IMR-90 (cell line): ENCODE data around the gene HTR3A. TPM values are rescaled to one million over a fixed set of nuclear protein-coding genes. Genes with fewer than 3 reads are reported as not detected.

ENCODE experiments used
- ATAC-seq: fragments of 200-7000 bp; cut with Tn5 transposase; 2 replicates; pipeline ENCODE4 v1.9.1; 2020; ENCODE audit warnings: low read depth, mild to moderate bottlenecking, moderate library complexity
- BruUV-seq: library from RNA; stranded (reverse); fragments of 400-500 nt; replicated peaks from 2 replicates; lab custom pipeline; 2021; lab: Mats Ljungman, UMichigan
- CTCF ChIA-PET: fragments of 300-600 bp; formaldehyde crosslinking; extraction: SDS; loops from one replicate; lab custom pipeline; 2021; ENCODE audit warnings: antibody characterized with exemption; lab: Yijun Ruan, JAX
- POLR2A ChIA-PET: fragments of 300-600 bp; sonication (Branson Sonifier 250); formaldehyde crosslinking; loops from one replicate; lab custom pipeline; 2022; ENCODE audit warnings: antibody characterized with exemption; ENCODE audit not compliant: unreplicated experiment; lab: Charles Lee
- DNase-seq: peaks from one replicate; pipeline ENCODE4 v3.0.0; 2013
- H2AFZ ChIP-seq: replicated peaks from 2 replicates; pipeline ENCODE3; 2013; ENCODE audit warnings: low read length, mild to moderate bottlenecking; ENCODE audit not compliant: poor library complexity
- H2AK5ac ChIP-seq: 2 replicates; pipeline ENCODE4 v1.6.1; 2013; ENCODE audit warnings: low read depth, low read length, inconsistent platforms
- H2AK9ac ChIP-seq: replicated peaks from 2 replicates; pipeline ENCODE3; 2013; ENCODE audit warnings: mild to moderate bottlenecking, low read depth, low read length, moderate library complexity; ENCODE audit not compliant: poor library complexity
- H2BK120ac ChIP-seq: 2 replicates; pipeline ENCODE4 v1.6.1; 2013; ENCODE audit warnings: low read depth, low read length, inconsistent platforms
- H2BK15ac ChIP-seq: 3 replicates; pipeline ENCODE4 v1.6.1; 2013; ENCODE audit warnings: low read depth, low read length, inconsistent platforms
- H2BK20ac ChIP-seq: 2 replicates; pipeline ENCODE4 v1.6.1; 2013; ENCODE audit warnings: low read depth, mild to moderate bottlenecking, inconsistent platforms, low read length, moderate library complexity
- H2BK5ac ChIP-seq: 2 replicates; pipeline ENCODE4 v1.6.1; 2013; ENCODE audit warnings: mild to moderate bottlenecking, low read depth, low read length, inconsistent platforms; ENCODE audit not compliant: poor library complexity, severe bottlenecking
- H3K14ac ChIP-seq: replicated peaks from 2 replicates; pipeline ENCODE4 v1.6.1; 2013; ENCODE audit warnings: low read depth, low read length, inconsistent platforms
- H3K18ac ChIP-seq: 2 replicates; pipeline ENCODE4 v1.6.1; 2013; ENCODE audit warnings: low read depth, low read length, control low read depth
- H3K23ac ChIP-seq: 2 replicates; pipeline ENCODE4 v1.6.1; 2013; ENCODE audit warnings: low read depth, low read length, inconsistent platforms
- H3K27ac ChIP-seq: 2 replicates; pipeline ENCODE4 v1.5.1; 2013; ENCODE audit warnings: mild to moderate bottlenecking, control low read depth, low read length; ENCODE audit not compliant: insufficient read depth
- H3K27me3 ChIP-seq: 2 replicates; pipeline ENCODE4 v1.6.1; 2013; ENCODE audit warnings: low read length; ENCODE audit not compliant: control insufficient read depth, insufficient read depth
- H3K36me3 ChIP-seq: 2 replicates; pipeline ENCODE4 v1.6.1; 2013; ENCODE audit warnings: low read length, mixed read lengths; ENCODE audit not compliant: control insufficient read depth, insufficient read depth
- H3K4ac ChIP-seq: 2 replicates; pipeline ENCODE4 v1.6.1; 2013; ENCODE audit warnings: low read depth, low read length, inconsistent platforms
- H3K4me1 ChIP-seq: 2 replicates; pipeline ENCODE4 v1.6.1; 2013; ENCODE audit warnings: low read length, mixed read lengths; ENCODE audit not compliant: control insufficient read depth, insufficient read depth
- H3K4me2 ChIP-seq: 2 replicates; pipeline ENCODE4 v1.6.1; 2013; ENCODE audit warnings: low read depth, mild to moderate bottlenecking, control low read depth, low read length, moderate library complexity
- H3K4me3 ChIP-seq: 2 replicates; pipeline ENCODE4 v1.5.1; 2013; ENCODE audit warnings: low read depth, mild to moderate bottlenecking, control low read depth, low read length, moderate library complexity; ENCODE audit not compliant: insufficient read depth
- H3K56ac ChIP-seq: 2 replicates; pipeline ENCODE4 v1.6.1; 2013; ENCODE audit warnings: low read length, inconsistent platforms; ENCODE audit not compliant: insufficient read depth; ENCODE audit errors: extremely low read depth
- H3K79me1 ChIP-seq, 2 experiments: 2 replicates each; pipeline ENCODE4 v1.6.1; 2013; ENCODE audit warnings: low read length in 2 of 2, inconsistent platforms in 1 of 2, low read depth in 1 of 2
- H3K9ac ChIP-seq: 2 replicates; pipeline ENCODE4 v1.6.1; 2013; ENCODE audit warnings: low read depth, low read length, control low read depth
- H3K9me1 ChIP-seq: 2 replicates; pipeline ENCODE4 v1.6.1; 2013; ENCODE audit warnings: low read length, inconsistent platforms; ENCODE audit not compliant: insufficient read depth
- H3K9me3 ChIP-seq: 2 replicates; pipeline ENCODE4 v1.6.1; 2013; ENCODE audit warnings: low read length; ENCODE audit not compliant: control insufficient read depth, insufficient read depth
- H4K20me1 ChIP-seq: 2 replicates; pipeline ENCODE4 v1.6.1; 2013; ENCODE audit warnings: low read length, inconsistent platforms; ENCODE audit not compliant: insufficient read depth
- H4K5ac ChIP-seq: 2 replicates; pipeline ENCODE4 v1.6.1; 2013; ENCODE audit warnings: mild to moderate bottlenecking, low read depth, low read length, control low read depth
- H4K8ac ChIP-seq, 2 experiments: 2 replicates each; pipeline ENCODE4 v1.6.1; 2013; ENCODE audit warnings: low read depth in 2 of 2, low read length in 2 of 2, control low read depth in 1 of 2, inconsistent platforms in 1 of 2
- H4K91ac ChIP-seq: 2 replicates; pipeline ENCODE4 v1.6.1; 2013; ENCODE audit warnings: low read depth, low read length, inconsistent platforms; ENCODE audit not compliant: insufficient read depth
- BHLHE40 ChIP-seq: fragments of 150-350 bp; IDR thresholded peaks from 2 replicates; pipeline ENCODE4 v1.6.1; 2016; ENCODE audit warnings: mild to moderate bottlenecking, low read depth, low read length
- CHD1 ChIP-seq: IDR thresholded peaks from 2 replicates; pipeline ENCODE4 v1.6.1; 2012; ENCODE audit warnings: low read depth, low read length, improper control_type of control experiment
- MAZ ChIP-seq: IDR thresholded peaks from 2 replicates; pipeline ENCODE4 v1.6.1; 2012; ENCODE audit warnings: low read depth, mild to moderate bottlenecking, low read length, improper control_type of control experiment, moderate library complexity, borderline replicate concordance
- NFE2L2 ChIP-seq: fragments of 150-350 bp; IDR thresholded peaks from 2 replicates; pipeline ENCODE4 v1.6.1; 2016; ENCODE audit warnings: low read depth, mild to moderate bottlenecking, low read length
- POLR2A ChIP-seq: IDR thresholded peaks from 2 replicates; pipeline ENCODE4 v1.6.1; 2012; ENCODE audit warnings: mild to moderate bottlenecking, low read depth, low read length
- RCOR1 ChIP-seq: IDR thresholded peaks from 2 replicates; pipeline ENCODE4 v1.6.1; 2012; ENCODE audit warnings: mild to moderate bottlenecking, low read length, improper control_type of control experiment; ENCODE audit not compliant: insufficient replicate concordance
- RFX5 ChIP-seq: IDR thresholded peaks from 2 replicates; pipeline ENCODE4 v1.8.0; 2012; ENCODE audit warnings: low read depth, mild to moderate bottlenecking, low read length, moderate library complexity
- USF2 ChIP-seq: fragments of 150-350 bp; IDR thresholded peaks from 2 replicates; pipeline ENCODE4 v1.6.1; 2017; ENCODE audit warnings: mild to moderate bottlenecking, antibody characterized with exemption, low read length, low read depth
- dilution Hi-C: fragments of 300-500 bp; cut with HindIII; formaldehyde crosslinking; loops from one replicate; pipeline ENCODE4 v1.14.3; 2018; ENCODE audit warnings: low sequenced_read_pairs; ENCODE audit not compliant: unreplicated experiment
- in situ Hi-C: fragments of 300-500 bp; cut with MboI; formaldehyde crosslinking; loops from 3 replicates; pipeline ENCODE4 v1.14.3; 2019; ENCODE audit warnings: low sequenced_read_pairs, inconsistent platforms, mixed read lengths
- intact Hi-C: fragments of 100-400 bp; cut with micrococcal nuclease; formaldehyde crosslinking; loops from 2 replicates; pipeline ENCODE4 v1.10.0; 2022
- polyA plus RNA-seq, 3 experiments: library from polyadenylated mRNA; depleted of rRNA; stranded (reverse); fragments of >200 nt; gene quantifications; 2 replicates each; pipeline ENCODE4 v1.2.3, GENCODE V29; 2012; ENCODE audit warnings: low replicate concordance in 1 of 3
- total RNA-seq: library from RNA; depleted of rRNA; stranded (reverse); fragments of >200 nt; gene quantifications from 2 replicates; pipeline ENCODE4 v1.2.3, GENCODE V29; 2012

HTR3A gene
- total and polyA plus RNA-seq, 2 of the 4 experiments (the other 2 are of a cell fraction) = not detected

GRCh38 chr11:113982306-113982705 is 7.4 kb downstream of the HTR3A start:
- in situ Hi-C loops (no loop called here), intact Hi-C loops (no loop called here), dilution Hi-C loops (no loop called here)
- DNase-seq (no peak), ATAC-seq (no peak)
- BruUV-seq = no TSS peak
- H3K4ac ChIP-seq = no peak overlapping the region
- H2BK15ac ChIP-seq = no peak overlapping the region
- no peaks in the 10 kb centered on the region for H3K9me3 ChIP-seq
- no peak overlapping the region for H3K4me2 ChIP-seq
- H3K23ac ChIP-seq = no peak overlapping the region
- H3K4me1 ChIP-seq = no peaks in the 10 kb centered on the region
- H3K4me3 ChIP-seq = no peak overlapping the region
- no peaks in the 10 kb centered on the region for H3K79me1 ChIP-seq
- H3K9me1 ChIP-seq = no peaks in the 10 kb centered on the region
- H3K27me3 ChIP-seq = no peaks in the 10 kb centered on the region; the same call in 1 of the 2 replicates
- no peak overlapping the region for H3K27ac ChIP-seq
- H3K18ac ChIP-seq = no peak overlapping the region
- H4K5ac ChIP-seq = no peak overlapping the region
- H3K36me3 ChIP-seq = no peaks in the 10 kb centered on the region
- no peak overlapping the region for H4K8ac ChIP-seq
- H3K9ac ChIP-seq = no peak overlapping the region
- H3K56ac ChIP-seq = no peak overlapping the region
- H2AFZ ChIP-seq = no peak overlapping the region
- H2BK5ac ChIP-seq = no peak overlapping the region
- H2AK9ac ChIP-seq = no peak overlapping the region
- no peak overlapping the region for H2BK120ac ChIP-seq
- H2AK5ac ChIP-seq = no peak overlapping the region
- no peak for TF ChIP-seq BHLHE40
- no peak for TF ChIP-seq USF2
- TF ChIP-seq RFX5 = no peak
- TF ChIP-seq CHD1 = no peak
- TF ChIP-seq POLR2A = no peak
- no peak for TF ChIP-seq MAZ
- no peak for TF ChIP-seq RCOR1
- no peak for TF ChIP-seq NFE2L2
- H4K91ac ChIP-seq = no peak overlapping the region
- ChIA-PET CTCF (no interaction called here), POLR2A (no interaction called here)
- H2BK20ac ChIP-seq = no peak overlapping the region
- no peaks in the 10 kb centered on the region for H4K20me1 ChIP-seq
- no peak overlapping the region for H3K14ac ChIP-seq
